Mesothelial cell of epicardium (in vitro differentiated cells): ENCODE data around the gene AMPH. TPM values are rescaled to one million over a fixed set of nuclear protein-coding genes. Genes with fewer than 3 reads are reported as not detected.

ENCODE experiments used
- DNase-seq, 2 experiments: peaks; one replicate each; pipeline ENCODE4 v3.0.0; 2021; ENCODE audit warnings: low spot score in 2 of 2; ENCODE audit not compliant: unreplicated experiment in 2 of 2
- H3K27ac Mint-ChIP-seq: 2 replicates; pipeline ENCODE4 v1.8.0; 2021; ENCODE audit warnings: mixed read lengths
- H3K27me3 Mint-ChIP-seq: 2 replicates; pipeline ENCODE4 v1.8.0; 2021; ENCODE audit warnings: low read depth, mixed read lengths
- H3K36me3 Mint-ChIP-seq: 2 replicates; pipeline ENCODE4 v1.8.0; 2021; ENCODE audit warnings: mixed read lengths
- H3K4me1 Mint-ChIP-seq: 2 replicates; pipeline ENCODE4 v1.8.0; 2021; ENCODE audit warnings: mixed read lengths
- H3K4me3 Mint-ChIP-seq: 2 replicates; pipeline ENCODE4 v1.8.0; 2021; ENCODE audit warnings: mild to moderate bottlenecking, moderate library complexity, mixed read lengths
- H3K9me3 Mint-ChIP-seq: 2 replicates; pipeline ENCODE4 v1.8.0; 2021; ENCODE audit warnings: mixed read lengths
- total RNA-seq: library from RNA; stranded (reverse); gene quantifications from 3 replicates; pipeline ENCODE4 v1.2.1, GENCODE V29; 2021
- TF ChIP-seq, protein P1 (sequence below): fragments of 200-600 bp; sonication (generic); IDR thresholded peaks from one replicate; pipeline ENCODE4 v1.5.0; 2021; ENCODE audit warnings: antibody characterized with exemption; ENCODE audit not compliant: unreplicated experiment

The AMPH gene
- total RNA-seq, 1 donor from 2014 or later = 2.4 TPM

DNA sequence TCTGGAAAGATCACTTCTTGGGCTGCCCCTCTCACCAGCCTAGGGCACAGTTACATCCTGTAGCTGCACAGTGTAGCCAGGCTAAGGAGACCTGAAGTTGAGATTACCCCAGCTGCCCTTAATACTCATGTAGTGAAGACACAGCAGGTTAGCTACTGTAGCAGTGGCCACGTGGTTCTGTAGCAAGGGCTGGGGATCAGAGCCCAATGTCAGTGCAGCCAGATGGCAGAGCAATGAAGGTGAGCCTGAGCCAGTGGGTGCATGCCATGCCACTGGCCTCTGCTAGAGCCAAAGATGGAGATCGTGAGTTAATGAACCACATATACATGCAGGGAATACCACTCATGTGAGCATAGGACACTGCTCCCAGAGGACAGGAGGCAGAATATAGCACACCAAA lies 15.5 kb downstream of the AMPH start:
- Mint-ChIP-seq H3K36me3 (no peaks in the 10 kb centered on the region), H3K27ac (no peak overlapping the region), H3K9me3 (no peaks in the 10 kb centered on the region), H3K27me3 (peaks cover 70% of the 10 kb centered on the region), H3K4me1 (no peaks in the 10 kb centered on the region), H3K4me3 (no peak overlapping the region)
- TF ChIP-seq, protein P1, sequence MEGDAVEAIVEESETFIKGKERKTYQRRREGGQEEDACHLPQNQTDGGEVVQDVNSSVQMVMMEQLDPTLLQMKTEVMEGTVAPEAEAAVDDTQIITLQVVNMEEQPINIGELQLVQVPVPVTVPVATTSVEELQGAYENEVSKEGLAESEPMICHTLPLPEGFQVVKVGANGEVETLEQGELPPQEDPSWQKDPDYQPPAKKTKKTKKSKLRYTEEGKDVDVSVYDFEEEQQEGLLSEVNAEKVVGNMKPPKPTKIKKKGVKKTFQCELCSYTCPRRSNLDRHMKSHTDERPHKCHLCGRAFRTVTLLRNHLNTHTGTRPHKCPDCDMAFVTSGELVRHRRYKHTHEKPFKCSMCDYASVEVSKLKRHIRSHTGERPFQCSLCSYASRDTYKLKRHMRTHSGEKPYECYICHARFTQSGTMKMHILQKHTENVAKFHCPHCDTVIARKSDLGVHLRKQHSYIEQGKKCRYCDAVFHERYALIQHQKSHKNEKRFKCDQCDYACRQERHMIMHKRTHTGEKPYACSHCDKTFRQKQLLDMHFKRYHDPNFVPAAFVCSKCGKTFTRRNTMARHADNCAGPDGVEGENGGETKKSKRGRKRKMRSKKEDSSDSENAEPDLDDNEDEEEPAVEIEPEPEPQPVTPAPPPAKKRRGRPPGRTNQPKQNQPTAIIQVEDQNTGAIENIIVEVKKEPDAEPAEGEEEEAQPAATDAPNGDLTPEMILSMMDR = no peak
- no peak for DNase-seq

DNA sequence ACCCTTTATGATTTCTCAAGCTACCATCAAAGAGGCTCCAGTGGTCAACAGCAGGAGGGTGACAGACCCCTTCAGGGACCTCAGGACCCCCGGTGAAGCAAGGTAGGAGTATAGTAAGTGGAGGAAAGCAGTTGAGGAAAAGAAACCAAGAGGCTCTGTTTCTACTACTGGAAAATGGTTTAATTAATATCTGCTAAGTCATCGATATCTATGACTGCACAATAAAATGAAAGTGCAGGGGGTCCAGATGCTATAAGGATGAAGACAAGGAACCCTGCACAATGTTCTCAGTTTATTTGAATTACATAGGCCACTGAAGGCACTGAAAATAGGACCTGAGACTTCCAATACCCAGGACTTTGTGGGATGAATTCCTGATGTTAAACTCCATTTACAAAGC lies 23.7 kb downstream of the AMPH start:
- H3K27me3 Mint-ChIP-seq = peaks cover 54% of the 10 kb centered on the region
- H3K4me3 Mint-ChIP-seq = no peak overlapping the region
- no peaks in the 10 kb centered on the region for H3K4me1 Mint-ChIP-seq
- TF ChIP-seq, protein P1 = no peak
- H3K27ac Mint-ChIP-seq = no peak overlapping the region
- no peaks in the 10 kb centered on the region for H3K9me3 Mint-ChIP-seq
- no peaks in the 10 kb centered on the region for H3K36me3 Mint-ChIP-seq
- DNase-seq = no peak

- no peaks in the 10 kb centered on the region for H3K36me3 Mint-ChIP-seq
- no peak overlapping the region for H3K27ac Mint-ChIP-seq
- no peak overlapping the region for H3K4me3 Mint-ChIP-seq
- H3K27me3 Mint-ChIP-seq = peaks cover 23% of the 10 kb centered on the region
- H3K9me3 Mint-ChIP-seq = no peaks in the 10 kb centered on the region
- TF ChIP-seq, protein P1 = no peak
- H3K4me1 Mint-ChIP-seq = no peaks in the 10 kb centered on the region
- no peak for DNase-seq
These were observed 30.4 kb downstream of the AMPH start for GRCh38 chr7:38600741-38601140.

DNA sequence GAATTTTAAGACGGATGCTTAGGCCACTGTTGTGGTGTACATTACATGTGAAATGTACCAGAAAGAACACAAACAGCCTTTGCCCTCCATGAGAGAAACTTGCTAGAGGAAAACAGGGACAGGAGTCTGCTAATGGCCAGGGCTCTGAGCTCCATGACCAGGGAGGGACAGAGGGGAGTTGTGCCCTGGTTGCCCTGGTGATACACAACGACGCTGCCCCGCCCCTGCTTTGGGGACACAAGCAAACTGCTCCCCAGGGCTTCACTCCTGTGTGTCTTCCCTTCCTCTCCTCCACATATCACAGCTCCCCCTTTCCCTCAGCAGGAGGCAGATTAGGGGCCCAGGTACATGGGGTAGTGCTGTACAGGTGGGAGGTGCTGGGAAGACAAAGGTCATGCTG lies 36.2 kb downstream of the AMPH start:
- no peak overlapping the region for H3K27ac Mint-ChIP-seq
- H3K4me3 Mint-ChIP-seq = no peak overlapping the region
- DNase-seq = no peak
- no peaks in the 10 kb centered on the region for H3K36me3 Mint-ChIP-seq
- TF ChIP-seq, protein P1 = no peak
- H3K9me3 Mint-ChIP-seq = peaks cover 7% of the 10 kb centered on the region
- peaks cover 18% of the 10 kb centered on the region for H3K27me3 Mint-ChIP-seq
- no peaks in the 10 kb centered on the region for H3K4me1 Mint-ChIP-seq

GRCh38 chr7:38592737-38593288 lies 38.4 kb downstream of the AMPH start:
- Mint-ChIP-seq H3K4me1 (no peaks in the 10 kb centered on the region), H3K27ac (no peak overlapping the region), H3K4me3 (no peak overlapping the region), H3K9me3 (peaks cover 7% of the 10 kb centered on the region), H3K27me3 (peaks cover 18% of the 10 kb centered on the region), H3K36me3 (no peaks in the 10 kb centered on the region)
- DNase-seq = no peak
- TF ChIP-seq, protein P1 = no peak
